ENCODE results near the gene TBCD.

- TF ChIP-seq CTCF (IDR thresholded peaks at IDR 0.05; ENCODE audit: insufficient read depth, low read depth, low read length) (no peak), EZH2 (IDR thresholded peaks at IDR 0.05; ENCODE audit: insufficient read depth, low read length) (no peak)
These were observed 222.5 kb downstream of the TBCD start for GRCh38 chr17:82974136-82974952.
